ENCODE data around the gene IQSEC1.
"Not testable (repeated sequence)": the region's sequence is repeated elsewhere in the genome, so short reads cannot be mapped to it uniquely, and the experiment has no call there.

The IQSEC1 gene

GRCh38 chr3:12859840-12860239, 213.4 kb downstream of the IQSEC1 start:
- no peak for DNase-seq

DNA sequence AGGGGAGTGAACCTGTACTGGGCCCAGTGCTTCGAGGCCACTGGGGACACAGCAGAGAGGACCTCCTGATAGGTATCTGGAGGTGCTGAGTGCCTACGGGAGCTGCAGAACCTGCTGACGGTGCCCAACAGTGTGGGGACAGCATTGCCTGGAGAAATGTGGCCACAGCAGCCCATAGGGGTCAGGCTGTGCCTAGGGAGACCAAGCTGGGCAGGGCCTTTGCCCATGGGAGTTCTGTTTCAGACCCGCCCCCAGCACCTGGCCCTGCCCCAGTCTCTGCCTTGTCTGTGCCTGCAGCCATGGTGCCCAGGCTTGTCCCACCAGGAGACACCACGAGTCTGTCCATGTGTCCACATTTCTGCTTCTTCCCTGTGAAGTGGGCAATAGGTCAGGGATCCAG, 216.6 kb downstream of the IQSEC1 start:
- DNase-seq = no peak

GRCh38 chr3:12854565-12854964, 218.7 kb downstream of the IQSEC1 start:
- DNase-seq = no peak

- DNase-seq = not testable (repeated sequence)
These were observed 219.4 kb downstream of the IQSEC1 start for GRCh38 chr3:12853847-12854246.

DNA sequence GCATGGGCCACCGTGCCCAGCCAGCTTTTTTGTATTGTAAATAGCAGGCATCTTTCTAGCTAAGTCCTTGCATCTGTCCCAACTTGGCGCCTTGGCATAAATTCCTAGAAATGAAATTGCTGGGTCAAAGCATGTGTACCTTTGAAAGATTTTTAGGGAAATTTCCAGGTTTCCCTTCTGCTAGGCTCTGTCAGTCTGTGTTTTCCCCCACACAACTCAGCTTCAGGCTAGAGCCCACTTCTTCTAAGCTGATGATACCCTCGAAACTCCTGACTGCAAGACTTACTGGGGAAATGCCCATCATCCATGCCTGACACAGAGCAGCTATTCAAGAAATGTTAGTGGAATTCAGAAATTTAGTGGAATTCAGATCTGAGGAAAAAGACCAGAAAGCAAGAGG, 221.0 kb downstream of the IQSEC1 start:
- DNase-seq = no peak
